Islet of Langerhans (tissue), 1 donor: ENCODE results near the gene GAB2.
"Not testable (repeated sequence)": the region's sequence is repeated elsewhere in the genome, so short reads cannot be mapped to it uniquely, and the experiment has no call there.

ENCODE experiments used
- FAIRE-seq: peaks from one replicate; lab custom pipeline; 2011; peaks lifted over from hg19 to GRCh38; lab: Jason Lieb, UNC

Gene GAB2, protein sequence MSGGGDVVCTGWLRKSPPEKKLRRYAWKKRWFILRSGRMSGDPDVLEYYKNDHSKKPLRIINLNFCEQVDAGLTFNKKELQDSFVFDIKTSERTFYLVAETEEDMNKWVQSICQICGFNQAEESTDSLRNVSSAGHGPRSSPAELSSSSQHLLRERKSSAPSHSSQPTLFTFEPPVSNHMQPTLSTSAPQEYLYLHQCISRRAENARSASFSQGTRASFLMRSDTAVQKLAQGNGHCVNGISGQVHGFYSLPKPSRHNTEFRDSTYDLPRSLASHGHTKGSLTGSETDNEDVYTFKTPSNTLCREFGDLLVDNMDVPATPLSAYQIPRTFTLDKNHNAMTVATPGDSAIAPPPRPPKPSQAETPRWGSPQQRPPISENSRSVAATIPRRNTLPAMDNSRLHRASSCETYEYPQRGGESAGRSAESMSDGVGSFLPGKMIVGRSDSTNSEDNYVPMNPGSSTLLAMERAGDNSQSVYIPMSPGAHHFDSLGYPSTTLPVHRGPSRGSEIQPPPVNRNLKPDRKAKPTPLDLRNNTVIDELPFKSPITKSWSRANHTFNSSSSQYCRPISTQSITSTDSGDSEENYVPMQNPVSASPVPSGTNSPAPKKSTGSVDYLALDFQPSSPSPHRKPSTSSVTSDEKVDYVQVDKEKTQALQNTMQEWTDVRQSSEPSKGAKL

DNA sequence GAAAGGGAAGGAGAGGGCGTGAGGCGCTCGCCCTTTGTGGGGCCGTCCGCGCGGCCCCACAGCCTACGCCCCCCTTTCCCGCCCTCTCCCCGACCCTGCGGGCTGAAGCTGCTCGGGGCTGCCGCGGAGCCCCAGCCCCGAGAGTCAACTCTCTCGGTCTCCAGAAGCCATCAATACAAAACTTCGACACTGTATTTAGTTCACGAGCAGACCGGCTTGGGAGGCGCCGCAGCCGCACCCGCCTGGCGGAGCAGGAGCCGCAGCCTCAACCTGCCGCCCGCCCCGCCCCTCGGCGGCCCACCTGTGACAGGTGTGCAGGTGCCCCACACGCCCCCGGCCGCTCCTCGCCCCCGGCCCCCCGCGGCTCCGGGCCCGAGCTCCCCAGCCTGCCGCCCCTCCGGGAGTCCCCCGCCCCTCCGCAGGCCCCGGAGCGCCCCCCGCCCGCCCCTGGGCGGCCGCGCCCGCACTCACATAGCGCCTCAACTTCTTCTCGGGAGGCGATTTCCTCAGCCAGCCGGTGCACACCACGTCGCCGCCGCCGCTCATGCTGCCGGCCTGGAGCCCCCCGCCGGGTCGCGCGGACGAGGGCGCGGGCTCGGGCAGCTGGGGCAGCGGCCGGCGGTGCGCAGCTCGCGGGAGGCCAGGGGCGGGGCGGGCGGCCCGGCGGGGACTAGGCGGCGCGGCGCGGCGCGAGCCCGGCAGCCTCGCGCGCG, at the start of gene GAB2:
Gene GAB2, minus strand, starts transcription at position 646 of the 713 bp plus-strand sequence. Its CDS starts 100 bp downstream, at position 546.
- no peak for FAIRE-seq

DNA sequence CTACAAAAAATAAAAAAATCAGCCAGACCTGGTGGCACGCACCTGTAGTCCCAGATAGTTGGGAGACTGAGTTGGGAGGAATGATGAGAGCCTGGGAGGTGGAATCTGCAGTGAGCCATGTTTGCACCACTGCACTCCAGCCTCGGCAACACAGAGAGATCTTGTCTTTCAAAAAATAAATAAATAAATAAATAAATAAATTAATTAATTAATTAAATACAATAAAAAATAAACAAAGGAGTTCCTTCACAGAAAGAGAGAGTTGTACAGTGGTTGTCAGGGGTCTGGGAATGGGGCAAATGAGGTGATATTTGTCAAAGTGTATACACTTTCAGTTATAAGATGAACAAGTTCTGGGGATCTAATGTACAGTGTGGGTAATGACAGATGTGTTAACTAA, 49.8 kb upstream of the GAB2 start:
- FAIRE-seq: no peak

DNA sequence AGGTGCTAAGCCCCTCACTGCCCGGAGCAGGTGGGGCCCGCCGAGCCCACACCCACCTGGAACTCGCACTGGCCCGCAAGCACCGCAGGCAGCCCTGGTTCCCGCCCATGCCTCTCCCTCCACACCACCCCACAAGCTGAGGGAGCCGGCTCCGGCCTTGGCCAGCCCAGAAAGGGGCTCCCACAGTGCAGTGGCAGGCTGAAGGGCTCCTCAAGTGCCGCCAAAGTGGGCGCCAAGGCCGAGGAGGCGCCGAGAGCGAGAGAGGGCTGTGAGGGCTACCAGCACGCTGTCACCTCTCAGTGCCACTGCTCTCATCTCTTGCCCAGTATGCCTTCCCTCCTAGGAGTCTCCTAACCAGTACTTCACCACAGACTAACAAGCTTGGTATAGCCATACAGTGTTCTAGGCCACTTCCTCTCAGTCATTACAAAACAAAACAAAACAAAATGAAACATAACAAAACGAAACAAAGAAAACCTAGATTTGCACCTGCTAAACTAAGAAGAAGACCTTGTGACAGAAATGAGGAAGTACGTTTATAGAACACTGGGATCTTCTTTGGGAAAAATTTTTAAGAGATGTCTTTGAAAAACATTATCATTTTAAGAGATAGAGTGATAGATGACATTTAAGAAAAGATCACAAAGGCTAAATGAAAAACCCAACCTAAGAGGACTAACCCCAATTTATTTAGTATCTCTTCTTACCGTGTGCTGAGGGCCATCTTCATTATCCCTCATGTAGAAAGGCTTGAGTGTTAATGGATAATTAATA, 47.7 kb upstream of the GAB2 start:
- FAIRE-seq: no peak

DNA sequence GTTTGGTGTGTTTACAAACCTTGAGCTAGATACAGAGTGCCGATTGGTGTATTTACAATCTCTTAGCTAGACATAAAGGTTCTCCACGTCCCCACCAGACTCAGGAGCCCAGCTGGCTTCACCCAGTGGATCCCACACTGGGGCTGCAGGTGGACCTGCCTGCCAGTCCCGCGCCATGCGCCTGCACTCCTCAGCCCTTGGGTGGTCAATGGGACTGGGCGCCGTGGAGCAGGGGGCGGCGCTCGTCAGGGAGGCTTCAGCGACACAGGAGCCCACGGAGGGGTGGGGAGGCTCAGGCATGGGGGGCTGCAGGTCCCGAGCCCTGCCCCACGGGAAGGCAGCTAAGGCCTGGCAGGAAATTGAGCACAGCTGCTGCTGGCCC, 47.2 kb upstream of the GAB2 start:
- FAIRE-seq: not testable (repeated sequence)

DNA sequence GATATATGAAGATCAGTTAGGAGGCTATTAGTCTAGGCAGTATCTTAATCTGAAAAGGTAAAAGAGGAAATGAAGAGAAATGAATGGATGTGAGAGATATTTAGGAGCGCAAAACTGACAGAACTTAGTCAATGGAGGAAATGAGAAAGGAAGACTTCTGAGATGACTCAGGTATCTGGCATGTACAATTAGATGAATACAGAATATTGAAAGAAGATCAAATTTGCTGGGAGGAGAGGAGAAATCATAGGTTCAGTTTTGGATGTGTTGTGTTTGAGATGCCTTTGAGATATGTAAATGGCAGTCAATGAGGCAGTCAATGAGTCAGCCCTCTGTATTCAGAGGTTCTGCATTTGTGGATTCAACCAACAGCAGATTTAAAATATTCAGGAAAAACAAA, 42.9 kb upstream of the GAB2 start:
- no peak for FAIRE-seq

DNA sequence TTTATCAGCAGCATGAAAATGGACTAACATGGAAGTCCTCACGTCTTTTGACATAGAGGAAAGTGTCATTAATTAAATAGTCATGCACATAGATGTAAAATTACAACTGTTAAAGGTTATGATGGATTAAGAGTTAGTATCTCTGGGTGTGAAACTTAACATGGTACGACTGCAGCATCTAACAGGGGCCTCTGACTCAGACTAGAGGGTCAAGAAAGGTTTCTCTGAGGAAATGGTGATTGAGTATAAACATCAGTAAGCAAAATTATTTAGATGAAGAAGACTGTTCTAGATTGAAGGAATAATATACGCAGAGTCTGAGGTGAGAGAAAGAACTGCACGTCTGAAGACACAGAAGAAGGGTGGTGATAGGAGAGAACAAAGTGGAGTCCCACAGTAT, 42.1 kb upstream of the GAB2 start:
- no peak for FAIRE-seq

DNA sequence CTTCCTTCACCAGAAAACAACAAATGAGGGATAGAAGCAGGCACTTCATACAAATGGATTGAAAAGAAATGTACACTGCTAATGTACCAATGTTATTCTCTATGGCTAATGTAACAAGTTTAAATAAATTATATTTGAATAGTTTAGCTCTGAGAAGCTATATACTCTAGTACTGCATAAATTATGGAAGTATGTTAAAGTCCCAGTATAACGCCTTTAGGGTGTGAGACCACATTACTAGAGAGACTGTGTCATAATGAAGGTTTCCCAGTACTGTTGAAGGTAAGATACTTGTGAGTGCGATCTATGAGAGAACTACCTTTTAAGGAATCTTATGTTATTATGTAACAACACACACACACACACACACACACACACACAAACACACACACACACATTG, 39.8 kb upstream of the GAB2 start:
- FAIRE-seq: no peak

DNA sequence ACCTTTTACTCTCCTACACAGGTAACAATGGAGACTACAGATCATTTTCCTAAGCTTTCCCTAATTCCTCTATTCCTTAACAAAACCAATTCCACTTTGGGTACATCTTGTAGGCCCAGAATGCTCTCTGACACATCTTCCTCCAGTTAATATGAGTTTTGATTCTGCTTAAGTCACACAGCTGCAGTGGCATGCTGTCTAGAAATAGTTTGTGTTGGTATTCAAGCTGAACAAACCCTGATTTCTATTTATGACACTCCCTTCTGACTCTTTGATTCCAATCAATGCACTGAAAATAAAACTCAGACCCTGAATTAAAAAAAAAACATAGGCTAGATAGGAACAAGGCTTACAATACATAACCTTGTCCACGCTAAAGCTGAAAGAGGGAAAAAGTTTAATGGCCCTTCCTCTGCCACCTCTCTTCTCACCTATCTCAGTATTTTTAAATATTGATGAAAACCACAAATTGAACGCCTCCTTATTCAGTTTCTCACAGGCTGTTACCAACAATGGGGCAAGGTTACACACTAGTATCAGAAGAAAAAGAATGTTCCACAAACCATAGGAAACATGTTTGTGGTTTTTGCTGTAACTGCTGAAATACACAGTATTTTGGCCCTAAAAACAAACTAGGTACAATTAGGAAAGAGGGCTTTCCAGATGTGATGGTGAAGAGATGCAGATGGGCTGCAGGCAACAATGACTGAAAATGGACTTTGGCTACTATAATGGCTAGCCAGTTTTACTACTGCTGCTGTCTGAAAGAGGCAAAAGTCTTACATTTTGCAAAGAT, 35.7 kb upstream of the GAB2 start:
- no peak for FAIRE-seq

DNA sequence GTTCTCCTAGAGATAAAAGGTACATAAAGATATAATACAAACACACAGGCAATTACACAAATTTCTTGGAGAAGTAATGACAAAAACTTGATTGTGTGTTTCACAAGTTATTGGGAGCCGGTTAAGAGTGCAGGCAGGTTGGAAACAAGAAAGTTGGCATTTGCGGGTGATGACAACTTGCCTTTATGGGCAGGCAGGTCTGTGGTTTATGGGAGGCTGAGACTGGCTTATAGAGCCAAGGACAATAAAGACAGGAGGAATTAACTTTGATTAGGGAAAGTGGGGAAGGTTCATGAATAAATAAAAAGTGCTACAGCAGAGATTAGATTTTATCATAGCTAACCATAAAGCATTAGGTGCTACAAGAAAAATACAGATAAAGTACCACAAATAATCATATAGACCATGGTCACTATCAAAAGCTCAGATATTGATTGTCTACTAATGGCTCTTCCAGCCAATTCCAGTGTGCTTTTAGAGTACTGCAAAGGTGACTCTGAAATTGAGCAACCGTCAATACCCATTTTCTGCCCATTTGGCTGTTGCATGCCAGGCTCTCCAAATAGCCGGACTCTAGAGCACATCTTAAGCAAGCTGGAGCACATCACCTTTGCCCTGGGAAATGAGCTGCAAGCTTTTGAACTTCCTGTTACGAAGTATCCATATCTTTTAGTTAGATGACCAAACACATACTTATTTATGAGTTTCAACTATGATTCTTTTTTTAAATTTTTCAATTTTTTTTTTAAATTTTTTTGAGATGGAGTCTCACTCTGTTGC, 33.9 kb upstream of the GAB2 start:
- FAIRE-seq: no peak

DNA sequence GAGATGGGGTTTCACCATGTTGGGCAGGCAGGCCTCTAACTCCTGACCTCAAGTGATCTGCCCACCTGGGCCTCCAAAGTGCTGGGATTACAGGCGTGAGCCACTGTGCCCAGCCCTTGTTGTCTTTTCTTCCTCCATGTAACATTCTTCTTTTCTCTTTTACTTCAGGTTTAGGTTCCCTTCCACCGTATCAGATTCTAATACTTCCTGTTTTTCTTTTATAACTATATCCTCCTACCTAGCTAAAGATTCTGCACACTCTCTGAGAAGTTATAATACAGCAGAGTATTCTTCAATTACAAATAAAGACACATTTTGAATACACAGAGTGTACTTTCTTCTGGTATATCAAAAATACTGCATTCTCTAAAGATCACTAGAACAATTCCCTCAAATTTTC, 33.2 kb upstream of the GAB2 start:
- FAIRE-seq: no peak

DNA sequence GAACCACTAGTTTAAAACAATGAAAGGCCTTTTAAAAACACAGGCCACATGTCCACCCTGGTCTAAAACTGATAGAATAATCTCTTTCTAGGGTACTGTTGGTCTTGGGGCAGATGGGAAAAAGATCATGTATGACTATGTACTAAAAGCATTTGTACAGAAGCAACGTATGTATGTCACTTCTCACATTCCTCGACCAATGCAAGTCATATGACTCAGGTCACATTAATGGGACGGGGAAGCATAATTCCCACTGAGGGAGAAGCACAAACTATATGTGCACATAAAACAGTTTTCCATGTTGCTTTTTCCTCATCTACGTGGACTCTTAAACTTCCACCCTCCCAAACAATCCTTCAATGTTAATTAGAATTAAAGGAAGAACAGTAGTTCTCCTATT, 32.2 kb upstream of the GAB2 start:
- FAIRE-seq: no peak

DNA sequence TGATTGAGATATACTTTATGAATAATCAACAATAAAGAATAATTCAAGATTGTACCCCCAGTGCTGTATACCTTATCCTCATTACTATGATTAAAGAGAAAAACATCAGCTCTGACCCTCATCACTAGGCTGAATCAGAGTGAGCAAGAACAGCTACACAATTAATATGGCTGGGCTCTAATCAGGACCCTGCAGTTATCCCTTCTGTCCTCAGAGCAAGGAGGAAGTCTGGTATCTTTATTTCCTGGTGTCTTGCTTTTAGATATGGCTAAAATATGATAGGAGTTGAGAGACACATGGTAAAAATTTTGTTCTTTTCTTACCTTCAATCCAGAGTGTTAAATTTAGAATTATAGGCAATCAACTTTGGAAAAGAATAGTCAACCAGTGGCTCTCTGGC, 28.6 kb upstream of the GAB2 start:
- no peak for FAIRE-seq

DNA sequence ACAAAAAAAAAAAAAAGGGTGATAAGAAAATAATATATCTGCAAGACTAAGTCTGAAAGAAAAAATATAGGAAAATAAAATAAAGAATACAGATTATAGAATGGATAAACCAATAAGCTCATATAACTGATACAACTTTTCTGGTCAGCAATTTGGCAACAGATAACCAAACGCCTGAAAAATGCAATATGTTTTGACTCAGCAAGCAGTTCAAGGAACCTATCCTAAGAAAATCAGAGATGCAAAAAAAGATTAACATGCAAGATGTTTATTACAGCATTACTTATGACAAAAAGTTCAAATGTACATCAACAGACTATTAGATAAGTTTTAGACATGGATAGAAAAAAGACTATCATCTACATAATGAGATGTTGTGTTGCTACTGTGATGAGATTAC, 27.1 kb upstream of the GAB2 start:
- no peak for FAIRE-seq

DNA sequence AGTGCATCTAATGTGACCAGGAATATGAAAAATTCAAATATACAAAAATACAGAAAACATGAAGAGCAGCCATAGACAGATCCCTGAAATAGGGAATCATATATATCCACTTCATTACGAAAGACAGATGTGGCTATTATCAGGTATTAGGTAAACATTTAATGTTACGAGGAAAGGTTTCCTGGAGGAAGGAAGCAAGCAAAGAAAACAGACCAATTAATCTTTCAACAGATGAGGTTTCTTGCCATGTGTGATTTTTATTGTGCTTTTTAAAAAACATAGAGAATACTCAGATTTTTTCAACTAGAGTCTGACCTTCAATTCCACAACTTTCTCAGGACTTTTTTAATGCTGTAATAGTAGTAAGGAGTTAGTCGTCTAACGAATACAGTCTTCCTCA, 24.3 kb upstream of the GAB2 start:
- FAIRE-seq: no peak

DNA sequence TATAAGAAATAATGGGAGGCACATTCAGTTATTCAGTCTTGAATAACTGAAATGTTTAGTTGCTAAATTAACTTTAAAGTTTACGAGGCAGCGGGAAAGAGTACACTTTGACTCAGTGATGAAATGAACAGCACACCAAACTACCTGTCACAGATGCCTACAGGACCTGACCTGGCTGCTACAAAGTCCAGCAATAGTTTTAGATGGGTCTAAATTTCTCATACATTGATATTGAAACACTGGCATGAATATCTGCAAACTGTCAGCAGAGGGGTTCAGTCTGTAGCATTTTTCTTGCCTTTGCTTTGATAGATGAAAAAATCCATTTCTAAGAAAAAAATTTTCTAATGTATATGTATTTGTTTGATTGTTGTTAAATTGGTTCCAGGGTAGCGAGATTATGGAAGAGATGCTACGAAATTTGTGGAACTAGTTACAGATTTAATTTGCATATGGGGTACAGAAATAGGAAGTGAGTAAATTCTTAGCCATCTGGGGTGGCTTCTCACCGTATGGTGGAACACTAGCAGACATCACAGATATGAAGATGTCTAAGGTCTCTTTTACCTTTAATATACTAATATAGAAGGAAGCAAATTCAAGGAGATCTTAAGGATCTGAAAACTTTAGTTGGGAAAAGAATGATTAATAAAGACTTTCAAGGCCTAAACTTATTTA, 20.8 kb upstream of the GAB2 start:
- FAIRE-seq: no peak

DNA sequence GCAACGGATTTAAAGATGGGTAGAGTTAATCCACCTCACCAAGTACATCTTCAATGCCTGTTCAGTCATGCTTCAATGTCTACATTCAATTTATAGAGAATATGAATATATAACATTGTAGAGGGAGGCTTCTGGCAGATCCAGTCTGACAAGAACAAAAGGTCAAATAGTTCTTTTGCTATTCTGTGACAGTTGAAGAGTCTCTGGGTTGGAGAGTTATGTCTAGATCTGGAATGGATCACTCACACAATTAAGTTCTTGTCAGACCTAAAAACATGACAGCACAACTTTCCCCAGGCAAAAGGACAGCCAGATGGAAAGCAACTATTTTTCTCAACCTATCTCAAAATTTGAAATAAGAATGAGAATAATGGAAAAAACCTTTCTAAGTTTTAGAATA, 15.3 kb upstream of the GAB2 start:
- no peak for FAIRE-seq

DNA sequence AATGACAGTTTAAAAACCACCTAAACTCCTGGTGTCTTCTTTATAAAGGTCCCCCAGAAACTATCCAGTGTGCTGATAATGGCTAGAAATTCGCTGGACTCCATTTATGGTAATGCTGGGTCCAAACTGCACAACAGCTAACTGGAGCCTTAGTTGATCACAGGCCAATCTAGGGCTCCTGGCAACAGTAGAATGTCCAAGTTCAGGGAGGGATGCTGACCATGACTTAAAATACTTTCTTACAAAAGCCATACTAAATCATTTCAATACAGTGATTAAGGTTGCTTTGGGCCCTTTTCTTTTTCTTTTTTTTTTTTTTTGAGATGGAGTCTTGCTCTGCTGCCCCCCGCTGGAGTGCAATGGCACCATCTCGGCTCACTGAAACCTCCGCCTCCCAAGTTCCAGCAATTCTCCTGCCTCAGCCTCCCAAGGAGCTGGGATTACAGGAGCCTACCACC, 14.5 kb upstream of the GAB2 start:
- FAIRE-seq: no peak

DNA sequence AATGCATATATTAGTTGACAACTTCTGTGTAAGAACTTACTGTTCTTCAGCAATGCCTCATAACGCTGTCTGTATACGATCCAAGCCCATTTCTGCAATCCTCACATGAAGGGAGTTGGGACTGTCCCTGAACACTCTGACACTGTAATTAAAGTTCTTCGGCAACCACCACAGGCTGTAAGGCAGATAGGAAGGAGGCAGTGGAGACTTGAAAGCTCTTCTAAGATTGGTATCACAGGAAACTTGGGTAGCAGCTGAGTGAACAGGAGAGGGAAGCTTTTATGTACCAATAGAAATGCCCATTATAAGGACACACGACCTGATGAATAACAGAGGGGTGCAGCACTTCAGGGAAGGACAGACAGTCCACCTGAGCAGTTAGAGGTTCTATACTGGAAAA, 12.0 kb upstream of the GAB2 start:
- no peak for FAIRE-seq

DNA sequence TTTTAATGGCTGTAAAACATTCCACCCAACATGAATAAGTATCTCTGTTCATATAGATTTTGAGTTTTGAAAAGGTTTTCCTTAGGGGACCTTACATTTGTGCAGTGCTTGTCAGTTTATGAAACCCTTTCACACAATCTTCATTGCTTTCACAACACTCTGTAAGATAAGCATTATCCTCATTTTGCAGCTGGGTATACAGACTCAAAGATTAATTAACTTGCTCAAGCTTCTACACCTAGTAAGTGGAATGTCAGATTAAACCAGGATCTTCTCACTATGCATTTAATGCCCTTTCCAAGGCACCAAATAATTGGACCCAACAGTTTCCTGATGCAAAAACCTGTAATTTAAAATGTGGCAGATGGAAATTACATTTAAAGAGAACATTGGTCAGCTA, 11.6 kb upstream of the GAB2 start:
- no peak for FAIRE-seq

DNA sequence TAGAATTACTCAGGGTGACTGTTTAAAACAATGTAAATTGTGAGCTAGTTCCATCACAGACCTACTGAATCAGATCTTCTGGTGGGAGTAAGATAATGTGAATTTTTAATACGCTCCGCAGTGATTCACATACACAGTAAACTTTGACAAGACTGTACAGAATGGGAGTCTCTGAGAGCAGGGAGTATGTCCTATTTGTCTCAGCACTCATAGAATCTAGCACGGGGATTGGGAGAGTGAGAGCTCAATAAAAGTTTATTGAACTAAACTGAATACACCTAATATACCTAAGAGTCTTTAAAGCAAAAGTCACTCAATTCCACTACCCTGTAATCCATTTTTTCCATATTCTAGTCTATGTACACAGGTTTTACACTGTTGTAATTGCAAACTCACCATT, 11.2 kb upstream of the GAB2 start:
- FAIRE-seq: no peak
